ENCODE data around the gene PHTF2. TPM values are rescaled to one million over a fixed set of nuclear protein-coding genes. Genes with fewer than 3 reads are reported as not detected.
A peak's percentile ranks its signal among the peaks of the same experiment; 100 is the strongest.

The PHTF2 gene
- total RNA-seq, 1 experiment from 2014 or later, result 20.3 TPM

- CTCF ChIA-PET, result interaction anchor here (0.6 to 1.2 kb wide), 3 partner anchors 64 to 274 kb away, joined by 3 to 4 read pairs (median 4); no protein-coding TSS in a partner anchor
- Mint-ChIP-seq H3K27ac (ENCODE audit: unreplicated experiment) (peak overlapping the region; percentile 28), H3K27me3 (ENCODE audit: unreplicated experiment) (no peaks in the 10 kb centered on the region), H3K4me1 (ENCODE audit: low read depth, unreplicated experiment) (peaks cover 23% of the 10 kb centered on the region), H3K4me3 (ENCODE audit: low read depth, unreplicated experiment) (peak overlapping the region; percentile 36), H3K36me3 (ENCODE audit: insufficient read depth, unreplicated experiment) (no peaks in the 10 kb centered on the region), H3K9me3 (ENCODE audit: low read depth, unreplicated experiment) (no peaks in the 10 kb centered on the region)
- BruUV-seq (replicated peaks), result no TSS peak
- DNase-seq, result no peak
- intact Hi-C loops (cut with micrococcal nuclease; ENCODE audit: unreplicated experiment), result no loop called here
- TF ChIP-seq CTCF (IDR thresholded peaks at IDR 0.05; ENCODE audit: unreplicated experiment), result no peak
These were observed 31.6 kb upstream of the PHTF2 start for GRCh38 chr7:77766801-77767605.

- CTCF ChIA-PET, result no interaction called here
- DNase-seq, result no peak
- BruUV-seq (replicated peaks), result no TSS peak
- Mint-ChIP-seq H3K9me3 (ENCODE audit: low read depth, unreplicated experiment) (no peaks in the 10 kb centered on the region), H3K36me3 (ENCODE audit: insufficient read depth, unreplicated experiment) (no peaks in the 10 kb centered on the region), H3K4me1 (ENCODE audit: low read depth, unreplicated experiment) (peaks cover 21% of the 10 kb centered on the region), H3K4me3 (ENCODE audit: low read depth, unreplicated experiment) (no peak overlapping the region), H3K27me3 (ENCODE audit: unreplicated experiment) (no peaks in the 10 kb centered on the region), H3K27ac (ENCODE audit: unreplicated experiment) (no peak overlapping the region)
- TF ChIP-seq CTCF (IDR thresholded peaks at IDR 0.05; ENCODE audit: unreplicated experiment), result no peak
- intact Hi-C loops (cut with micrococcal nuclease; ENCODE audit: unreplicated experiment), result no loop called here
These were observed 28.3 kb upstream of the PHTF2 start for GRCh38 chr7:77770316-77770715.

GRCh38 chr7:77771901-77772300, 26.7 kb upstream of the PHTF2 start:
- CTCF ChIA-PET, result interaction anchor here (0.6 kb wide), 1 partner anchor 26 kb away, joined by 3 read pairs; the partner anchor contains the start of genes PHTF2 and TMEM60
- no peaks in the 10 kb centered on the region for H3K9me3 Mint-ChIP-seq (ENCODE audit: low read depth, unreplicated experiment)
- H3K36me3 Mint-ChIP-seq (ENCODE audit: insufficient read depth, unreplicated experiment), result no peaks in the 10 kb centered on the region
- peaks cover 7% of the 10 kb centered on the region for H3K4me1 Mint-ChIP-seq (ENCODE audit: low read depth, unreplicated experiment)
- no TSS peak for BruUV-seq (replicated peaks)
- no peak overlapping the region for H3K27ac Mint-ChIP-seq (ENCODE audit: unreplicated experiment)
- no peak overlapping the region for H3K4me3 Mint-ChIP-seq (ENCODE audit: low read depth, unreplicated experiment)
- no peak for TF ChIP-seq CTCF (IDR thresholded peaks at IDR 0.05; ENCODE audit: unreplicated experiment)
- H3K27me3 Mint-ChIP-seq (ENCODE audit: unreplicated experiment), result no peaks in the 10 kb centered on the region
- intact Hi-C loops (cut with micrococcal nuclease; ENCODE audit: unreplicated experiment), result no loop called here
- no peak for DNase-seq

- Mint-ChIP-seq H3K27me3 (ENCODE audit: unreplicated experiment) (no peaks in the 10 kb centered on the region), H3K4me3 (ENCODE audit: low read depth, unreplicated experiment) (no peak overlapping the region), H3K9me3 (ENCODE audit: low read depth, unreplicated experiment) (no peaks in the 10 kb centered on the region), H3K27ac (ENCODE audit: unreplicated experiment) (no peak overlapping the region), H3K4me1 (ENCODE audit: low read depth, unreplicated experiment) (no peaks in the 10 kb centered on the region), H3K36me3 (ENCODE audit: insufficient read depth, unreplicated experiment) (no peaks in the 10 kb centered on the region)
- BruUV-seq (replicated peaks), result no TSS peak
- DNase-seq, result no peak
- CTCF ChIA-PET, result no interaction called here
- intact Hi-C loops (cut with micrococcal nuclease; ENCODE audit: unreplicated experiment), result no loop called here
- TF ChIP-seq CTCF (IDR thresholded peaks at IDR 0.05; ENCODE audit: unreplicated experiment), result no peak
These were observed 20.0 kb upstream of the PHTF2 start for GRCh38 chr7:77778535-77778934.
